HK-2 (cell line): Measurements from ENCODE around the gene COL4A2.
"Not testable (repeated sequence)": the region's sequence is repeated elsewhere in the genome, so short reads cannot be mapped to it uniquely, and the experiment has no call there.

Source experiments
- DNase-seq: peaks from one replicate; pipeline ENCODE4 v3.0.0-alpha.2; 2018; ENCODE audit not compliant: unreplicated experiment

Gene COL4A2

GRCh38 chr13:110307767-110308655 lies 927 bp downstream of the COL4A2 start:
- DNase-seq = no peak

- DNase-seq = no peak
Measured at GRCh38 chr13:110308656-110309359, 1.7 kb downstream of the COL4A2 start.

GRCh38 chr13:110309661-110310524 lies 2.8 kb downstream of the COL4A2 start:
- DNase-seq = no peak

- no peak for DNase-seq
Measured at GRCh38 chr13:110310541-110311442, 3.7 kb downstream of the COL4A2 start.

- no peak for DNase-seq
Measured at GRCh38 chr13:110311443-110312338, 4.6 kb downstream of the COL4A2 start.

- DNase-seq = peak; percentile 51
Measured at GRCh38 chr13:110312339-110313031, 5.4 kb downstream of the COL4A2 start.

- DNase-seq = not testable (repeated sequence)
Measured at GRCh38 chr13:110313261-110313660, 6.2 kb downstream of the COL4A2 start.

- not testable (repeated sequence) for DNase-seq
Measured at GRCh38 chr13:110313733-110314132, 6.6 kb downstream of the COL4A2 start.

GRCh38 chr13:110314516-110315245 lies 7.6 kb downstream of the COL4A2 start:
- DNase-seq = no peak

- DNase-seq = no peak
Measured at GRCh38 chr13:110316196-110316595, 9.1 kb downstream of the COL4A2 start.

- DNase-seq = no peak
Measured at GRCh38 chr13:110317093-110317492, 10.0 kb downstream of the COL4A2 start.

GRCh38 chr13:110317496-110318195 lies 10.6 kb downstream of the COL4A2 start:
- DNase-seq = no peak

GRCh38 chr13:110318920-110319319 lies 11.8 kb downstream of the COL4A2 start:
- DNase-seq = no peak

- no peak for DNase-seq
Measured at GRCh38 chr13:110319397-110319773, 12.3 kb downstream of the COL4A2 start.

GRCh38 chr13:110319774-110320509 lies 12.9 kb downstream of the COL4A2 start:
- peak; percentile 79 for DNase-seq

- no peak for DNase-seq
Measured at GRCh38 chr13:110320645-110321044, 13.6 kb downstream of the COL4A2 start.

- not testable (repeated sequence) for DNase-seq
Measured at GRCh38 chr13:110321573-110321972, 14.5 kb downstream of the COL4A2 start.
